HCT116 (cell line): Measurements from ENCODE around the gene FAM241A. TPM values are rescaled to one million over a fixed set of nuclear protein-coding genes. Genes with fewer than 3 reads are reported as not detected.

Experiments
- ATAC-seq: fragments of 200-7000 bp; cut with Tn5 transposase; 2 replicates; pipeline ENCODE4 v1.9.1; 2020; ENCODE audit warnings: mild to moderate bottlenecking, moderate library complexity
- BruUV-seq: library from RNA; stranded (reverse); fragments of 400-500 nt; replicated peaks from 2 replicates; lab custom pipeline; 2021; lab: Mats Ljungman, UMichigan
- CTCF ChIA-PET: fragments of 300-600 bp; sonication (Branson Sonifier 250); formaldehyde crosslinking; loops from one replicate; lab custom pipeline; 2021; ENCODE audit warnings: antibody characterized with exemption; lab: Charles Lee
- POLR2A ChIA-PET: fragments of 300-600, 350-600 bp; sonication (Branson Sonifier 250); formaldehyde crosslinking; loops from one replicate; lab custom pipeline; 2021; ENCODE audit warnings: antibody characterized with exemption; lab: Charles Lee
- RAD21 ChIA-PET, 2 experiments: fragments of 300-600 bp; sonication (Branson Sonifier 250); formaldehyde crosslinking; loops; one replicate each; lab custom pipeline; 2023; ENCODE audit warnings: low total read pairs in 2 of 2; ENCODE audit not compliant: uncharacterized antibody in 2 of 2, unreplicated experiment in 2 of 2, low non-redundant PET in 1 of 2; lab: Charles Lee
- DNase-seq: peaks from one replicate; pipeline ENCODE4 v3.0.0-alpha.2; 2010; ENCODE audit warnings: low read depth, low spot score
- H2AFZ ChIP-seq: fragments of 200-600 bp; shearing (Covaris generic), sonication (generic); 2 replicates; pipeline ENCODE4 v1.6.1; 2017; ENCODE audit warnings: low read depth, mixed run types, mixed read lengths, antibody characterized with exemption, low read length; ENCODE audit not compliant: poor library complexity, severe bottlenecking
- H3K27ac ChIP-seq: 2 replicates; pipeline ENCODE4 v1.5.1; 2012; ENCODE audit warnings: low read depth, low read length
- H3K27me3 ChIP-seq: fragments of 200-600 bp; sonication (generic); 2 replicates; pipeline ENCODE4 v1.6.1; 2016; ENCODE audit warnings: mixed run types, low read length, mixed read lengths; ENCODE audit not compliant: insufficient read depth
- H3K36me3 ChIP-seq, 2 experiments: fragments of 200-500 bp in 1 of 2; fragments of 200-600 bp in 1 of 2; sonication (Bioruptor generic) in 1 of 2; sonication (generic) in 1 of 2; 2 replicates each; pipeline versions ENCODE4 v1.5.1 to v1.6.1; 2014 to 2016; ENCODE audit warnings: low read length in 2 of 2, inconsistent platforms in 1 of 2, mixed read lengths in 1 of 2, mixed run types in 1 of 2; ENCODE audit not compliant: insufficient read depth in 2 of 2, control insufficient read depth in 1 of 2
- H3K4me1 ChIP-seq, 2 experiments: fragments of 200-600 bp in 1 of 2; sonication (generic) in 1 of 2; 2 replicates each; pipeline versions ENCODE4 v1.5.1 to v1.6.1; 2012 to 2017; ENCODE audit warnings: low read length in 2 of 2, inconsistent platforms in 1 of 2, mild to moderate bottlenecking in 1 of 2, mixed read lengths in 1 of 2, mixed run types in 1 of 2, moderate library complexity in 1 of 2; ENCODE audit not compliant: insufficient read depth in 2 of 2, control insufficient read depth in 1 of 2
- H3K4me2 ChIP-seq: fragments of 200-600 bp; sonication (generic); 2 replicates; pipeline ENCODE4 v1.6.1; 2017; ENCODE audit warnings: mixed run types, low read length, mixed read lengths
- H3K4me3 ChIP-seq, 2 experiments: fragments of 200-600 bp in 1 of 2; sonication (generic) in 1 of 2; replicated peaks in 1 of 2; 2 replicates each; pipeline ENCODE4 v1.5.1; 2011 to 2016; ENCODE audit warnings: low read length in 2 of 2, control low read depth in 1 of 2, low read depth in 1 of 2, mild to moderate bottlenecking in 1 of 2, mixed read lengths in 1 of 2, mixed run types in 1 of 2
- H3K79me2 ChIP-seq: fragments of 200-600 bp; sonication (generic); 2 replicates; pipeline ENCODE4 v1.6.1; 2017; ENCODE audit warnings: mild to moderate bottlenecking, mixed run types, low read length, moderate library complexity, mixed read lengths; ENCODE audit not compliant: insufficient read depth
- H3K9ac ChIP-seq: fragments of 200-600 bp; sonication (generic); 2 replicates; pipeline ENCODE4 v1.6.1; 2016; ENCODE audit warnings: low read length, mixed read lengths
- H3K9me2 ChIP-seq: fragments of 200-600 bp; sonication (generic), shearing (Covaris generic); 2 replicates; pipeline ENCODE4 v1.6.1; 2017; ENCODE audit warnings: mixed run types, mild to moderate bottlenecking, moderate library complexity; ENCODE audit not compliant: insufficient read depth
- H3K9me3 ChIP-seq, 2 experiments: fragments of 200-500 bp in 1 of 2; fragments of 200-600 bp in 1 of 2; sonication (Bioruptor generic) in 1 of 2; sonication (generic) in 1 of 2; 2 replicates each; pipeline ENCODE4 v1.6.1; 2014 to 2017; ENCODE audit warnings: low read length in 2 of 2, mixed read lengths in 2 of 2, inconsistent platforms in 1 of 2, low read depth in 1 of 2, mild to moderate bottlenecking in 1 of 2, mixed run types in 1 of 2, moderate library complexity in 1 of 2; ENCODE audit not compliant: control insufficient read depth in 1 of 2, insufficient read depth in 1 of 2
- H4K20me1 ChIP-seq: fragments of 200-600 bp; sonication (generic), shearing (Covaris generic); 2 replicates; pipeline ENCODE4 v1.6.1; 2017; ENCODE audit warnings: mixed run types, mild to moderate bottlenecking, moderate library complexity; ENCODE audit not compliant: insufficient read depth
- CBX3 ChIP-seq: IDR thresholded peaks from 2 replicates; pipeline ENCODE4 v1.6.1; 2012; ENCODE audit warnings: low read depth
- CEBPB ChIP-seq: IDR thresholded peaks from 2 replicates; pipeline ENCODE4 v1.6.1; 2012; ENCODE audit warnings: low read depth
- CTCF ChIP-seq, 3 experiments: fragments of 200-600 bp in 1 of 3; sonication (generic) in 1 of 3; IDR thresholded peaks in 2 of 3; conservative IDR thresholded peaks in 1 of 3; 2 replicates each; pipeline ENCODE4 v1.5.1; 2012 to 2017; ENCODE audit warnings: low read depth in 2 of 3, low read length in 2 of 3, antibody characterized with exemption in 1 of 3, borderline replicate concordance in 1 of 3, control low read depth in 1 of 3, mild to moderate bottlenecking in 1 of 3, mixed read lengths in 1 of 3, mixed run types in 1 of 3, moderate library complexity in 1 of 3; ENCODE audit not compliant: insufficient read depth in 1 of 3
- EGR1 ChIP-seq: IDR thresholded peaks from 2 replicates; pipeline ENCODE4 v1.6.1; 2012; ENCODE audit warnings: low read depth
- EZH2 ChIP-seq: fragments of 200-600 bp; sonication (generic); IDR thresholded peaks from 2 replicates; pipeline ENCODE4 v1.6.1; 2017; ENCODE audit warnings: antibody characterized with exemption, mixed run types
- EZH2phosphoT487 ChIP-seq: fragments of 200-600 bp; IDR thresholded peaks from 2 replicates; pipeline ENCODE4 v1.6.1; 2018; ENCODE audit warnings: antibody characterized with exemption, borderline replicate concordance
- JUND ChIP-seq: IDR thresholded peaks from 2 replicates; pipeline ENCODE4 v1.6.1; 2012
- POLR2AphosphoS5 ChIP-seq: IDR thresholded peaks from 2 replicates; pipeline ENCODE4 v1.6.1; 2011; ENCODE audit warnings: mild to moderate bottlenecking, low read depth, low read length, moderate library complexity
- RAD21 ChIP-seq: IDR thresholded peaks from 2 replicates; pipeline ENCODE4 v1.6.1; 2012; ENCODE audit warnings: low read depth, mild to moderate bottlenecking
- SIN3A ChIP-seq: IDR thresholded peaks from 2 replicates; pipeline ENCODE4 v1.6.1; 2012; ENCODE audit warnings: low read depth
- SP1 ChIP-seq: IDR thresholded peaks from 2 replicates; pipeline ENCODE4 v1.6.1; 2012; ENCODE audit warnings: low read depth
- TCF7L2 ChIP-seq: IDR thresholded peaks from 2 replicates; pipeline ENCODE4 v1.7.0; 2011; ENCODE audit warnings: borderline replicate concordance, inconsistent platforms; ENCODE audit not compliant: insufficient read depth, insufficient read length; ENCODE audit errors: extremely low read depth
- ZNF274 ChIP-seq: fragments of 200-500 bp; sonication (Bioruptor generic); IDR thresholded peaks from 2 replicates; pipeline ENCODE4 v1.6.1; 2014; ENCODE audit warnings: mild to moderate bottlenecking, low read depth, low read length, inconsistent platforms
- intact Hi-C: fragments of 100-400 bp; cut with micrococcal nuclease; formaldehyde crosslinking; loops from 2 replicates; pipeline ENCODE4 v1.10.0; 2022
- total RNA-seq: library from RNA; stranded (reverse); gene quantifications from one replicate; pipeline ENCODE4 v1.2.1, GENCODE V29; 2021; ENCODE audit not compliant: unreplicated experiment
- TF ChIP-seq, protein P1 (sequence below): IDR thresholded peaks from 2 replicates; pipeline ENCODE4 v1.6.1; 2012
- TF ChIP-seq, protein P2 (sequence below): IDR thresholded peaks from 2 replicates; pipeline ENCODE4 v1.6.1; 2012

The FAM241A gene
- total RNA-seq, 1 experiment from 2014 or later = 4.5 TPM

DNA sequence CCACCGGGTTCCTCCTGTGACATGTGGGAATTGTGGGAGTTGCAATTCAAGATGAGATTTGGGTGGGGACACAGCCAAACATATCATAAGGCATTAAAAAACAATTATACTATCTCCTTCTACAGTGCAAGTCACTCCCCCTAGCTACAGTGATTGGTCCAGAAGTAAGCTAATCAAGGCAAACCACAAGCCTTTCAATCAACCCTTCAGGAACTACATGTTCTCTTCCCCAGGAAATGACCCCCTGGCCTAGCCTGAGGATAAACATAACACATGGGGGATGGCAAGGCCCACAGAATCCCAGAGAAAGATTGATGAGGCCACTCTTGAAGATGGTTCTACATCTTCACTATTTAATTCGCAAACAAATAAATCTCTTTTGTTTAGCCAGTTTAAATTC lies 25.2 kb upstream of the FAM241A start:
- no peaks in the 10 kb centered on the region for H3K9me3 ChIP-seq
- ChIA-PET RAD21 (no interaction called here), POLR2A (no interaction called here)
- no peak for ATAC-seq
- no peak overlapping the region for H3K9ac ChIP-seq
- no peaks in the 10 kb centered on the region for H3K79me2 ChIP-seq
- H4K20me1 ChIP-seq = no peaks in the 10 kb centered on the region
- intact Hi-C loops = no loop called here
- H3K27me3 ChIP-seq = no peaks in the 10 kb centered on the region
- TF ChIP-seq, protein P1, sequence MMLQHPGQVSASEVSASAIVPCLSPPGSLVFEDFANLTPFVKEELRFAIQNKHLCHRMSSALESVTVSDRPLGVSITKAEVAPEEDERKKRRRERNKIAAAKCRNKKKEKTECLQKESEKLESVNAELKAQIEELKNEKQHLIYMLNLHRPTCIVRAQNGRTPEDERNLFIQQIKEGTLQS = no peak
- no peak for TF ChIP-seq EZH2phosphoT487
- TF ChIP-seq CEBPB = no peak
- TF ChIP-seq CBX3 = no peak
- no peak for TF ChIP-seq TCF7L2
- TF ChIP-seq, protein P2, sequence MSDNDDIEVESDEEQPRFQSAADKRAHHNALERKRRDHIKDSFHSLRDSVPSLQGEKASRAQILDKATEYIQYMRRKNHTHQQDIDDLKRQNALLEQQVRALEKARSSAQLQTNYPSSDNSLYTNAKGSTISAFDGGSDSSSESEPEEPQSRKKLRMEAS = no peak
- no peak for TF ChIP-seq EGR1
- no peak for TF ChIP-seq POLR2AphosphoS5
- TF ChIP-seq JUND = no peak
- TF ChIP-seq RAD21 = no peak
- no peak for TF ChIP-seq SP1
- no peak for TF ChIP-seq EZH2
- no peak for TF ChIP-seq SIN3A
- no peak for TF ChIP-seq CTCF (IDR thresholded peaks at IDR 0.05 in 2 of 3, conservative IDR thresholded peaks at IDR 0.05 in 1 of 3; ENCODE audit: borderline replicate concordance in 1 of 3, insufficient read depth in 1 of 3, low read depth in 2 of 3, low read length in 2 of 3)
- TF ChIP-seq ZNF274 = no peak
- TF ChIP-seq, all 23 proteins: peak for 0
- Histone ChIP-seq H3K4me1 (no peaks in the 10 kb centered on the region), H2AFZ (no peak overlapping the region), H3K36me3 (no peaks in the 10 kb centered on the region), H3K27ac (no peak overlapping the region), H3K9me2 (no peaks in the 10 kb centered on the region), H3K4me3 (no peak overlapping the region), H3K4me2 (no peak overlapping the region)
- no TSS peak for BruUV-seq
- DNase-seq = no peak
- CTCF ChIA-PET = no interaction called here
